ENCODE measurements around the gene C1orf116. TPM values are rescaled to one million over a fixed set of nuclear protein-coding genes. Genes with fewer than 3 reads are reported as not detected.

Gene C1orf116
- total RNA-seq, 3 donors from 2014 or later (not counting 1 experiment from before 2014, with no cell fraction given): 0.21 to 0.39 (median 0.30) TPM

DNA sequence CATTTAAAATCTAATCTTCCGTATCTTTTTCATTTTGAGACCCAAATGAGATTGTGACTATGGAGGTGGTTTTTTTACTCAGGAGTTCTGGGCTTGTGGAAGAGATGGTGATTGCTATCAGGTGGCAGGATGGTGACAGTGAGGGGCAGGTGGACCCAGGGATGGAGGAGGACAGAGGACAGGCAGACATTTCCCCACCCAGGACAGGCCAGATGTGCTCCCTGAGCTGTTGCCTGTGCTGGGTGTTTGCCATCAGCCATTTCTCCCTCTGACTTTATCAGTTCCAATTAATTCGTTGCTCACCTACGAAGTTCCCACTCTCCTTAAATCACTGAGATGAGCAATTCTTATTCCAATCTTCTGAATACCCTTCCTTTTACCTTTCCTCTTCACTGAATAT is 26.5 kb downstream of the C1orf116 start:
- intact Hi-C loops (cut with micrococcal nuclease): no loop called here
- no peak overlapping the region for H3K27ac Mint-ChIP-seq
- Histone ChIP-seq H3K9me3 (ENCODE audit: control insufficient read depth, insufficient read depth, low read length) (no peaks in the 10 kb centered on the region), H3K36me3 (ENCODE audit: control insufficient read depth, insufficient read depth, low read length) (no peaks in the 10 kb centered on the region), H3K27ac (ENCODE audit: low read length) (no peak overlapping the region), H3K27me3 (ENCODE audit: control insufficient read depth, insufficient read depth, low read length) (no peaks in the 10 kb centered on the region), H3K4me1 (ENCODE audit: control insufficient read depth, insufficient read depth, low read length) (no peaks in the 10 kb centered on the region), H3K4me3 (ENCODE audit: low read length) (no peak overlapping the region)
- ATAC-seq (no peak), DNase-seq (no peak)
- WGBS (ENCODE audit: insufficient coverage): 90% methylated on average over 3 of the region's 3 CpGs
- H3K27me3 Mint-ChIP-seq (ENCODE audit: low read depth in 2 of 2): peaks cover 10 to 17% of the 10 kb centered on the region in 2 donors
- no peaks in the 10 kb centered on the region for H3K36me3 Mint-ChIP-seq
- no peak overlapping the region for H3K4me3 Mint-ChIP-seq
- no peaks in the 10 kb centered on the region for H3K9me3 Mint-ChIP-seq
- TF ChIP-seq, protein P1, sequence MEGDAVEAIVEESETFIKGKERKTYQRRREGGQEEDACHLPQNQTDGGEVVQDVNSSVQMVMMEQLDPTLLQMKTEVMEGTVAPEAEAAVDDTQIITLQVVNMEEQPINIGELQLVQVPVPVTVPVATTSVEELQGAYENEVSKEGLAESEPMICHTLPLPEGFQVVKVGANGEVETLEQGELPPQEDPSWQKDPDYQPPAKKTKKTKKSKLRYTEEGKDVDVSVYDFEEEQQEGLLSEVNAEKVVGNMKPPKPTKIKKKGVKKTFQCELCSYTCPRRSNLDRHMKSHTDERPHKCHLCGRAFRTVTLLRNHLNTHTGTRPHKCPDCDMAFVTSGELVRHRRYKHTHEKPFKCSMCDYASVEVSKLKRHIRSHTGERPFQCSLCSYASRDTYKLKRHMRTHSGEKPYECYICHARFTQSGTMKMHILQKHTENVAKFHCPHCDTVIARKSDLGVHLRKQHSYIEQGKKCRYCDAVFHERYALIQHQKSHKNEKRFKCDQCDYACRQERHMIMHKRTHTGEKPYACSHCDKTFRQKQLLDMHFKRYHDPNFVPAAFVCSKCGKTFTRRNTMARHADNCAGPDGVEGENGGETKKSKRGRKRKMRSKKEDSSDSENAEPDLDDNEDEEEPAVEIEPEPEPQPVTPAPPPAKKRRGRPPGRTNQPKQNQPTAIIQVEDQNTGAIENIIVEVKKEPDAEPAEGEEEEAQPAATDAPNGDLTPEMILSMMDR (IDR thresholded peaks at IDR 0.05): no peak
- H3K4me1 Mint-ChIP-seq: peaks cover 0 to 7% of the 10 kb centered on the region in 2 donors

GRCh38 chr1:207004931-207005830 is 27.4 kb downstream of the C1orf116 start:
- Mint-ChIP-seq H3K27me3 (ENCODE audit: low read depth in 2 of 2) (peaks cover 10 to 17% of the 10 kb centered on the region in 2 donors), H3K4me3 (no peak overlapping the region), H3K9me3 (no peaks in the 10 kb centered on the region), H3K36me3 (no peaks in the 10 kb centered on the region), H3K27ac (no peak overlapping the region), H3K4me1 (peaks cover 0 to 7% of the 10 kb centered on the region in 2 donors)
- no peak overlapping the region for H3K27ac ChIP-seq (ENCODE audit: low read length)
- peak in 1 of 2 donors; percentile 66 for DNase-seq
- no peaks in the 10 kb centered on the region for H3K9me3 ChIP-seq (ENCODE audit: control insufficient read depth, insufficient read depth, low read length)
- 45% methylated on average over 8 of the region's 9 CpGs for WGBS (ENCODE audit: insufficient coverage)
- H3K4me3 ChIP-seq (ENCODE audit: low read length): no peak overlapping the region
- TF ChIP-seq, protein P1 (IDR thresholded peaks at IDR 0.05): peak; percentile 65
- intact Hi-C loops (cut with micrococcal nuclease): no loop called here
- ATAC-seq: peak in 2 of 3 donors; percentile 46 to 64
- no peaks in the 10 kb centered on the region for H3K36me3 ChIP-seq (ENCODE audit: control insufficient read depth, insufficient read depth, low read length)
- H3K27me3 ChIP-seq (ENCODE audit: control insufficient read depth, insufficient read depth, low read length): no peaks in the 10 kb centered on the region
- H3K4me1 ChIP-seq (ENCODE audit: control insufficient read depth, insufficient read depth, low read length): no peaks in the 10 kb centered on the region

GRCh38 chr1:207003210-207003609 is 29.3 kb downstream of the C1orf116 start:
- no peaks in the 10 kb centered on the region for H3K27me3 ChIP-seq (ENCODE audit: control insufficient read depth, insufficient read depth, low read length)
- no peak overlapping the region for H3K27ac Mint-ChIP-seq
- H3K4me1 ChIP-seq (ENCODE audit: control insufficient read depth, insufficient read depth, low read length): no peaks in the 10 kb centered on the region
- no peak for DNase-seq
- H3K27ac ChIP-seq (ENCODE audit: low read length): no peak overlapping the region
- intact Hi-C loops (cut with micrococcal nuclease): no loop called here
- peaks cover 8 to 17% of the 10 kb centered on the region in 2 donors for H3K27me3 Mint-ChIP-seq (ENCODE audit: low read depth in 2 of 2)
- ATAC-seq: no peak
- H3K9me3 Mint-ChIP-seq: no peaks in the 10 kb centered on the region
- no peak overlapping the region for H3K4me3 Mint-ChIP-seq
- H3K9me3 ChIP-seq (ENCODE audit: control insufficient read depth, insufficient read depth, low read length): no peaks in the 10 kb centered on the region
- H3K4me1 Mint-ChIP-seq: peaks cover 0 to 7% of the 10 kb centered on the region in 2 donors
- no peaks in the 10 kb centered on the region for H3K36me3 Mint-ChIP-seq
- H3K4me3 ChIP-seq (ENCODE audit: low read length): no peak overlapping the region
- WGBS (ENCODE audit: insufficient coverage): 92% methylated on average over 4 of the region's 4 CpGs
- TF ChIP-seq, protein P1 (IDR thresholded peaks at IDR 0.05): no peak
- no peaks in the 10 kb centered on the region for H3K36me3 ChIP-seq (ENCODE audit: control insufficient read depth, insufficient read depth, low read length)

Data from natural killer cell (primary cell).